ENCODE measurements around the gene CREBBP. TPM values are rescaled to one million over a fixed set of nuclear protein-coding genes. Genes with fewer than 3 reads are reported as not detected.

CREBBP gene
- total and polyA plus RNA-seq, 7 donors = 5.4 to 85.3 (median 39.5) TPM

GRCh38 chr16:3689731-3690130 lies 190.8 kb downstream of the CREBBP start:
- Histone ChIP-seq H3K36me3 (peaks cover 0 to 39% (median 16%) of the 10 kb centered on the region in 4 donors), H3K9me3 (no peaks in the 10 kb centered on the region), H3K27me3 (no peaks in the 10 kb centered on the region), H3K27ac (peak overlapping the region; percentile 57 to 77 (median 72)), H3K4me1 (peaks cover 0 to 17% (median 14%) of the 10 kb centered on the region in 4 donors), H3K4me3 (no peak overlapping the region)
- WGBS, 2 donors = 93 to 95% methylated on average over 7 of the region's 7 CpGs
- intact Hi-C loops (cut with DNase I) = loop anchor here (5.0 kb wide), 1 partner anchor 428 kb away; the partner anchor contains the start of gene ADCY9
- no peak for DNase-seq
- TF ChIP-seq CTCF (IDR thresholded peaks at IDR 0.05) = no peak
- TF ChIP-seq POLR2AphosphoS5 (IDR thresholded peaks at IDR 0.05) = no peak
- no peak for TF ChIP-seq POLR2A (IDR thresholded peaks at IDR 0.05)
- TF ChIP-seq EP300 (IDR thresholded peaks at IDR 0.05) = no peak

- TF ChIP-seq EP300 (IDR thresholded peaks at IDR 0.05) (no peak), CTCF (IDR thresholded peaks at IDR 0.05) (no peak), POLR2A (IDR thresholded peaks at IDR 0.05) (no peak), POLR2AphosphoS5 (IDR thresholded peaks at IDR 0.05) (no peak)
- Histone ChIP-seq H3K4me1 (peaks cover 0 to 17% (median 14%) of the 10 kb centered on the region in 4 donors), H3K36me3 (peaks cover 0 to 57% (median 16%) of the 10 kb centered on the region in 4 donors), H3K27ac (no peak overlapping the region), H3K9me3 (no peaks in the 10 kb centered on the region), H3K27me3 (no peaks in the 10 kb centered on the region), H3K4me3 (no peak overlapping the region)
- no peak for DNase-seq
- 95% methylated on average over 9 of the region's 9 CpGs for WGBS, 2 donors
- intact Hi-C loops (cut with DNase I) = no loop called here
Observed at GRCh38 chr16:3687792-3688191, 192.7 kb downstream of the CREBBP start.

- WGBS, 2 donors = 89 to 93% methylated on average over 7 of the region's 7 CpGs
- no peak for DNase-seq
- H3K36me3 ChIP-seq = peaks cover 0 to 65% (median 16%) of the 10 kb centered on the region in 4 donors
- TF ChIP-seq POLR2AphosphoS5 (IDR thresholded peaks at IDR 0.05) (no peak), POLR2A (IDR thresholded peaks at IDR 0.05) (no peak), EP300 (IDR thresholded peaks at IDR 0.05) (no peak), CTCF (IDR thresholded peaks at IDR 0.05) (no peak)
- no peak overlapping the region for H3K27ac ChIP-seq
- no peaks in the 10 kb centered on the region for H3K27me3 ChIP-seq
- H3K4me1 ChIP-seq = peaks cover 0 to 17% (median 14%) of the 10 kb centered on the region in 4 donors
- intact Hi-C loops (cut with DNase I) = no loop called here
- H3K9me3 ChIP-seq = no peaks in the 10 kb centered on the region
- H3K4me3 ChIP-seq = no peak overlapping the region
Observed at GRCh38 chr16:3687021-3687420, 193.5 kb downstream of the CREBBP start.

- Histone ChIP-seq H3K27ac (no peak overlapping the region), H3K9me3 (no peaks in the 10 kb centered on the region), H3K4me1 (no peaks in the 10 kb centered on the region), H3K36me3 (peaks cover 0 to 95% (median 27%) of the 10 kb centered on the region in 4 donors), H3K4me3 (no peak overlapping the region), H3K27me3 (no peaks in the 10 kb centered on the region)
- no peak for TF ChIP-seq POLR2AphosphoS5 (IDR thresholded peaks at IDR 0.05)
- no peak for TF ChIP-seq CTCF (IDR thresholded peaks at IDR 0.05)
- TF ChIP-seq EP300 (IDR thresholded peaks at IDR 0.05) = no peak
- TF ChIP-seq POLR2A (IDR thresholded peaks at IDR 0.05) = no peak
- intact Hi-C loops (cut with DNase I) = no loop called here
- 93 to 96% methylated on average over 3 of the region's 3 CpGs for WGBS, 2 donors
- no peak for DNase-seq
Observed at GRCh38 chr16:3681206-3681605, 199.3 kb downstream of the CREBBP start.

DNA sequence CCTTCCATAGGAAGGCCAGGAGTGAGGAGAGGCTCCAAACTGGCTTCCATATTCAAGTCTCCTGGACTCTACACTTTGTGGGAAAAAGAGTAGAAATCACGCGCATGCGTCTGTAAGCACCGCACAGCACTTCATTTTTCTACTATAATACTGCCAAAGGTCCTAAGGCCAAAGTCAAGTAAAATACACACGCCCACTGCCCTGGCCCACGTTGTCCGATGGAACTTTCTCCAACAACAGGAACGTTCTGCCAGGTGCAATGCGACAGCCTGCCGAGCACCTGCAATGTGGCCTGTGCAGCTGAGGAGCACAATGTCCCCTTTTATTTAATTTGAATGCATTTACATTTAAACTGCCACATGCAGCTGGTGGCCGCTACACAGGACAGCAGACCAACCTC lies 202.5 kb downstream of the CREBBP start:
- Histone ChIP-seq H3K36me3 (peaks cover 18 to 95% (median 41%) of the 10 kb centered on the region in 4 donors), H3K27me3 (no peaks in the 10 kb centered on the region), H3K4me1 (no peaks in the 10 kb centered on the region), H3K9me3 (no peaks in the 10 kb centered on the region), H3K27ac (no peak overlapping the region), H3K4me3 (no peak overlapping the region)
- TF ChIP-seq POLR2A (IDR thresholded peaks at IDR 0.05) (no peak), POLR2AphosphoS5 (IDR thresholded peaks at IDR 0.05) (no peak), CTCF (IDR thresholded peaks at IDR 0.05) (no peak), EP300 (IDR thresholded peaks at IDR 0.05) (no peak)
- intact Hi-C loops (cut with DNase I) = no loop called here
- 92 to 94% methylated on average over 11 of the region's 11 CpGs for WGBS, 2 donors
- DNase-seq = no peak
